Fibroblast of peridontal ligament (primary cell): ENCODE data around the gene LRRN4CL.

Source experiments
- DNase-seq: peaks from one replicate; pipeline ENCODE4 v3.0.0-alpha.2; 2010; ENCODE audit errors: extremely low read depth

Gene LRRN4CL

DNA sequence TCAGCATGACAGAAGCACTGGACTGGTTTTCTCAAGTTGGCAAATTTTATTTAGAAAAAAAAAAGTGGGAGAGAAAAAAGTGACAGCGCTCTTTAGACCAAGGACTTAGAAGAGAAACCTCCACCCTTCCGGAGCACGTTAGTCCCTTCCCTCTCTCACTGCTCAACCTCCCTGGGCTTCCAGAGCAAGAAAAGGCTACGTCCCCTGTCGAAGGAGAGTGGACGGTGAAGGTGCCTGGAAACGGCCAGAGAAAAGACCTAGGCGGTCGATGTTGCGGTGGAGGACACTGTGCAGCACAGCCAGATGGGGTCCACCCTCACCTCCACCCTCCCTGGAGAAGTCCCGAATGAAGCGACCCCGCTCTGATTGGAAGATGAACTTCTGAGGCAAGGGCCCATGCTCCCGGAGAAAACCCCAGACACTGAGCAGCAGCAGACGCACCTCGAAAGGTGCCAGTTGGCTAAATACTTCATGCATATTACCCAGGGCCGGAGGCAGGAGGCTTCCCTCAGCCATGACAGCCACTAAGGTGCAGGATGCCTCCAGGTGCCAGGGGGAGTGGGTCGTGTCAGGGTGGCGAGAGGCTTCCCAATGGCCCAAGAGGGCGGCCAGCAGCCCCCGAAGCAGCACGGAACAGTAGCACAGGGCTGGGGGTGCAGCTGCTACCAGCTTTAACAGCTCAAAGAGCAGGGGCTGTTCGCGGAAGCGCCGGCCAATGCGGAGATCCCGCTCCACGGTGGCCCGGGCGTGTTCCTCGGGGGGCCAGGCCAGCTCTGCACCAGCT is 42.3 kb downstream of the LRRN4CL start:
- DNase-seq: no peak

DNA sequence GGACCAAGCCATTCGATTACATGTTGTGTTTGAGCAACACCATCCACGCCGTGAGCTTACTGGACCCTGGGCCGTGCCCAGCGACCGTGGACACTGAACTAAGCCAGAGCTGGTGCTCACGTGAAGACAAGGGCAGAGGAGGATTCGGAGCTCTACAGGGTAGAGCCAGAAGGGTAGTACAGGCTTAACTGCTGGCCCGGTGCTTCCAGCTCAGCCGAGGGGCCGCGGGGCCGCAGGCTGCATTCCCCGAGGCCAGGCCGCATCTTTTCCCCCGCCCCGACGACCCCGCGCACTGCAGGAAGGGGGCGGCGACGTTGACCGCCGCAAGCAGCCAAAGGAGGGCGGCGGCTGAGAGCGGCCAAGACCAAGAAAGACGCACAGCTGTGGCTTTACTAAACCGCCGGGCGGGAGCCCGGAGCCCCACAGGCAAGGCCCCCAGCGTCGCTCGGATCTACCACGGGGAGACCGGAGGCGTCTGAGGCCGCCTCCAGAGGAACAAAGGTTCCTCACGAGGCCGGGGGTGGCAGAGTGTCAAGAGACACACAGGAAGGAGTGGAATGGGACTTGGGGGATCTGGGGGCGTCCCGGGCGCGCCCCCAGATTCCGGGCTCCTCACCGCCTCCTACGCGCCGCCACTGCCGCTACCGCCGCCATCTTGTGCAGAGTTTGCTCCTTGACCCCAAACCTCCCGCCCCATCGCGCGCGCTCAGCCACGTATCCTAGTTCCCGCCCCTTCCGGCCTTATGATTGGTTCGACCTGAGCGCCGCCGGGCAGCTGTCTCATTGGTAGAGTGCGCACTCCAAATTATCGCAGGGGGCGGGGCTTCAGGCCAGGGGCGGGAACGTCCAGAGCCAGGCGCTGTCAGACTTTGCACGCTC is 43.1 kb downstream of the LRRN4CL start, which contains the start of gene GANAB:
GANAB (minus strand) TSS at position 668 of the 879 bp plus-strand sequence; CDS start at position 654, 14 bp downstream.
- DNase-seq: peak; percentile 95

DNA sequence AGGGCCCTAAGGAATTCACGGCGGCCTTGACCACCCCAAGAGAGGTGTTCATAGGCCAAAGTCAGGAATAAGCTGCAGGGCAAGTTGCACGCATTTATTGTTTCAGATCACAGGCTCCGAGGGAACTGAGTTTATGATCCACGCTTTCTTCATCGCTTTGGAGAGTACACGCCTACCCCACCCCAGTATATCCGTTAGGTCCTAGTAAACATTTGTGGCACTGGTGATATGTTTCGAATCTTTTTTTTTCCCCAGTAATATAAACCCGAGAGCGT is 43.7 kb downstream of the LRRN4CL start:
- DNase-seq: no peak

DNA sequence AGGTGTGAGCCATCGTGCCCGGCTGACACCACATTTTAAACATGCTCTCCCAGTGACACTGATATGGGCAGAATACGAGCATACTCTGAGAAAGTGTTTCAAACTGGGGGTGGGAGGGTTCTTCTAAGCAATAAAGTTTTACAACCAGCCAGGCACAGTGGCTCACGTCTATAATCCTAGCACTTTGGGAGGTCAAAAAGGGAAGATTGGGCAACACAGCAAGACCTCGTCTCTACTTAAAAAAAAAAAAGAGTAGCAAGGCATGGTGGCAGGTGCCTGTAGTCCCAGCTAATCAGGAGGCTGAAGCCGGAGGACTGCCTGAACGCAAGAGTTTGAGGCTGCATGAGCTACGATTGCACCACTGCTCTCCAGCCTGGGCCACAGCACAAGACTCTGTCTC is 45.1 kb downstream of the LRRN4CL start:
- DNase-seq: no peak
